ENCODE data around the gene NUP62. TPM values are rescaled to one million over a fixed set of nuclear protein-coding genes. Genes with fewer than 3 reads are reported as not detected.

Gene NUP62
- total RNA-seq, 1 experiment from 2014 or later, result 127 TPM

DNA sequence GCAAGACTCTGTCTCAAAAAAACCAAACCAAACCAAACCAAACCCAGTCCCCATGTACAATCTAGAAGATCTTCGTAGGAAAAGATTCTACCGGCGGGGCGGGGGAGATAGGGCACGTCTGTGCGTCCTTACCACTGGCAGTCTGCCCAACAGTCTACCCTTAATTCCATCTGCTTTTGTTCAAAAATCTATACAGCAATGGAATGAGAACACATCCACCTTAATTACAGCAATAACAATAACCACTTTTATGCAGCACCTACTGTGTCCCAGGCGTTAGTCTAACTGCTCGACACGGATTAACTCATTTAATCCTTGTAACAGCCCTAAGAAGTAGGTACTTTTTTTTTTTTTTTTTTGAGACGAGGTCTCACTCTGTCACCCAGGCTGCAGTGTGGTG is 2.8 kb downstream of the NUP62 start:
- H2BK12ac ChIP-seq (ENCODE audit: insufficient read length, low read depth, low read length), result no peak overlapping the region
- H2BK20ac ChIP-seq (ENCODE audit: low read depth, low read length, poor library complexity, severe bottlenecking), result no peak overlapping the region
- H4K20me1 ChIP-seq (ENCODE audit: control insufficient read depth, insufficient read depth, insufficient read length), result peaks cover 2% of the 10 kb centered on the region
- H2AFZ ChIP-seq (ENCODE audit: low read length), result no peak overlapping the region
- H4K91ac ChIP-seq (ENCODE audit: insufficient read length, low read depth, low read length), result no peak overlapping the region
- H3K9me3 Mint-ChIP-seq, result peaks cover 0 to 4% of the 10 kb centered on the region in 2 experiments; a peak in 3 of 5 replicates
- H3K18ac ChIP-seq (ENCODE audit: insufficient read length, low read depth, low read length), result no peak overlapping the region
- no peak overlapping the region for H3K9ac ChIP-seq (ENCODE audit: extremely low read depth, insufficient read length, low read length)
- peaks cover 2% of the 10 kb centered on the region for H3K79me1 ChIP-seq (ENCODE audit: insufficient read depth, low read depth, low read length, poor library complexity, severe bottlenecking)
- H3K4me1 ChIP-seq (ENCODE audit: insufficient read depth, low read length), result no peaks in the 10 kb centered on the region; the same call in 1 of the 2 replicates
- no peaks in the 10 kb centered on the region for H3K9me3 ChIP-seq (ENCODE audit: control insufficient read depth, low read depth, low read length)
- H3K27ac Mint-ChIP-seq, result no peak overlapping the region; a peak in 1 of 7 replicates
- no peak overlapping the region for H4K5ac ChIP-seq (ENCODE audit: insufficient read length, low read depth, low read length)
- H3K23me2 ChIP-seq (ENCODE audit: insufficient read length, low read depth, low read length, poor library complexity, severe bottlenecking), result peaks cover 10% of the 10 kb centered on the region
- H3K79me2 ChIP-seq (ENCODE audit: insufficient read depth, low read length), result peaks cover 32% of the 10 kb centered on the region; the same call in 1 of the 2 replicates
- H2AK5ac ChIP-seq (ENCODE audit: insufficient read length, low read length), result no peak overlapping the region
- H4K8ac ChIP-seq (replicated peaks; ENCODE audit: insufficient read length, low read depth, low read length), result no peak overlapping the region
- no peak overlapping the region for H3K27ac ChIP-seq (ENCODE audit: insufficient read length, low read depth, low read length)
- no peak overlapping the region for H3K14ac ChIP-seq (ENCODE audit: insufficient read depth, low read length)
- H2BK120ac ChIP-seq (ENCODE audit: low read depth, low read length, poor library complexity, severe bottlenecking), result no peak overlapping the region
- H3K27me3 ChIP-seq (ENCODE audit: insufficient read depth, low read length), result no peaks in the 10 kb centered on the region
- DNase-seq, result no peak
- no peak overlapping the region for H2BK5ac ChIP-seq (ENCODE audit: insufficient read length, low read length)
- TF ChIP-seq, protein P1, sequence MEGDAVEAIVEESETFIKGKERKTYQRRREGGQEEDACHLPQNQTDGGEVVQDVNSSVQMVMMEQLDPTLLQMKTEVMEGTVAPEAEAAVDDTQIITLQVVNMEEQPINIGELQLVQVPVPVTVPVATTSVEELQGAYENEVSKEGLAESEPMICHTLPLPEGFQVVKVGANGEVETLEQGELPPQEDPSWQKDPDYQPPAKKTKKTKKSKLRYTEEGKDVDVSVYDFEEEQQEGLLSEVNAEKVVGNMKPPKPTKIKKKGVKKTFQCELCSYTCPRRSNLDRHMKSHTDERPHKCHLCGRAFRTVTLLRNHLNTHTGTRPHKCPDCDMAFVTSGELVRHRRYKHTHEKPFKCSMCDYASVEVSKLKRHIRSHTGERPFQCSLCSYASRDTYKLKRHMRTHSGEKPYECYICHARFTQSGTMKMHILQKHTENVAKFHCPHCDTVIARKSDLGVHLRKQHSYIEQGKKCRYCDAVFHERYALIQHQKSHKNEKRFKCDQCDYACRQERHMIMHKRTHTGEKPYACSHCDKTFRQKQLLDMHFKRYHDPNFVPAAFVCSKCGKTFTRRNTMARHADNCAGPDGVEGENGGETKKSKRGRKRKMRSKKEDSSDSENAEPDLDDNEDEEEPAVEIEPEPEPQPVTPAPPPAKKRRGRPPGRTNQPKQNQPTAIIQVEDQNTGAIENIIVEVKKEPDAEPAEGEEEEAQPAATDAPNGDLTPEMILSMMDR (conservative IDR thresholded peaks at IDR 0.05), result no peak
- no peak overlapping the region for H3T11ph ChIP-seq (ENCODE audit: low read length)
- H3K23ac ChIP-seq (ENCODE audit: insufficient read length, low read depth, low read length), result no peak overlapping the region
- no peak overlapping the region for H3K4ac ChIP-seq (ENCODE audit: low read depth, low read length)
- peak overlapping the region; percentile 7 to 46; a peak in 2 of 5 replicates for H3K4me3 Mint-ChIP-seq
- no peak overlapping the region for H2BK15ac ChIP-seq (ENCODE audit: low read depth, low read length)
- no CpG with 5 or more reads among the region's 10 CpGs for WGBS (ENCODE audit: extremely low coverage, insufficient read length, low lambda C conversion rate)
- H3K36me3 Mint-ChIP-seq (ENCODE audit: insufficient read depth in 1 of 3, low read depth in 3 of 3), result peaks cover 43 to 74% (median 61%) of the 10 kb centered on the region in 3 experiments; a peak in 6 of 7 replicates
- H3K56ac ChIP-seq (ENCODE audit: insufficient read length, low read depth, low read length), result no peak overlapping the region
- peaks cover 30 to 55% of the 10 kb centered on the region in 2 experiments for H3K4me1 Mint-ChIP-seq
- peaks cover 3% of the 10 kb centered on the region for H3K27me3 Mint-ChIP-seq (ENCODE audit: low read depth)
- no peak overlapping the region for H3K4me2 ChIP-seq (ENCODE audit: insufficient read depth, insufficient read length, low read length)
